Epithelial cell of proximal tubule (primary cell): ENCODE measurements around the gene IFIT2. TPM values are rescaled to one million over a fixed set of nuclear protein-coding genes. Genes with fewer than 3 reads are reported as not detected.

Experiments
- DNase-seq: peaks from one replicate; pipeline ENCODE4 v3.0.0-alpha.2; 2011; ENCODE audit warnings: low read depth
- H3K4me3 ChIP-seq: 2 replicates; pipeline ENCODE4 v1.5.1; 2011; ENCODE audit warnings: low read depth, mild to moderate bottlenecking, low read length
- CTCF ChIP-seq: conservative IDR thresholded peaks from 2 replicates; pipeline ENCODE4 v1.5.1; 2012; ENCODE audit warnings: low read depth, mild to moderate bottlenecking, low read length
- total RNA-seq: library from RNA; depleted of rRNA; stranded (reverse); fragments of >200 nt; gene quantifications from 2 replicates; pipeline ENCODE4 v1.2.3, GENCODE V29; 2015

The IFIT2 gene
- total RNA-seq, 1 donor from 2014 or later, result 2.2 TPM

- no peak for DNase-seq
- TF ChIP-seq CTCF, result no peak
- no peak overlapping the region for H3K4me3 ChIP-seq
These were observed 34.4 kb downstream of the IFIT2 start for GRCh38 chr10:89336241-89336640.

- H3K4me3 ChIP-seq, result no peak overlapping the region
- TF ChIP-seq CTCF, result no peak
- peak; percentile 91 for DNase-seq
These were observed 35.6 kb downstream of the IFIT2 start for GRCh38 chr10:89337484-89337883.

- no peak for DNase-seq
- no peak overlapping the region for H3K4me3 ChIP-seq
- no peak for TF ChIP-seq CTCF
These were observed 36.9 kb downstream of the IFIT2 start for GRCh38 chr10:89338713-89339112.

- no peak overlapping the region for H3K4me3 ChIP-seq
- no peak for DNase-seq
- TF ChIP-seq CTCF, result no peak
These were observed 38.0 kb downstream of the IFIT2 start for GRCh38 chr10:89339875-89340274.

- no peak overlapping the region for H3K4me3 ChIP-seq
- no peak for TF ChIP-seq CTCF
- no peak for DNase-seq
These were observed 39.8 kb downstream of the IFIT2 start for GRCh38 chr10:89341649-89342048.

GRCh38 chr10:89342206-89342958 lies 40.5 kb downstream of the IFIT2 start:
- TF ChIP-seq CTCF, result no peak
- H3K4me3 ChIP-seq, result no peak overlapping the region
- DNase-seq, result no peak

- no peak for DNase-seq
- no peak overlapping the region for H3K4me3 ChIP-seq
- no peak for TF ChIP-seq CTCF
These were observed 41.4 kb downstream of the IFIT2 start for GRCh38 chr10:89343089-89343767.
